ENCODE measurements around the gene PEAR1. TPM values are rescaled to one million over a fixed set of nuclear protein-coding genes. Genes with fewer than 3 reads are reported as not detected.

Gene PEAR1
- total RNA-seq, 1 donor from 2014 or later, result not detected

GRCh38 chr1:156881101-156881500 is 12.4 kb upstream of the PEAR1 start:
- TF ChIP-seq CTCF (IDR thresholded peaks at IDR 0.05), result no peak
- H3K4me3 Mint-ChIP-seq, result no peak overlapping the region
- ChIA-PET CTCF (interaction anchor here (0.9 to 1.0 kb wide), 3 partner anchors 9 to 154 kb away, joined by 3 read pairs; no protein-coding TSS in a partner anchor), POLR2A (no interaction called here)
- H3K36me3 Mint-ChIP-seq (ENCODE audit: low read depth), result no peaks in the 10 kb centered on the region
- H3K27ac Mint-ChIP-seq, result no peak overlapping the region
- ATAC-seq (ENCODE audit: low read depth) (no peak), DNase-seq (no peak)
- H3K9me3 Mint-ChIP-seq, result no peaks in the 10 kb centered on the region
- intact Hi-C loops (cut with micrococcal nuclease), result no loop called here
- peaks cover 44% of the 10 kb centered on the region for H3K27me3 Mint-ChIP-seq
- H3K4me1 Mint-ChIP-seq, result no peaks in the 10 kb centered on the region

DNA sequence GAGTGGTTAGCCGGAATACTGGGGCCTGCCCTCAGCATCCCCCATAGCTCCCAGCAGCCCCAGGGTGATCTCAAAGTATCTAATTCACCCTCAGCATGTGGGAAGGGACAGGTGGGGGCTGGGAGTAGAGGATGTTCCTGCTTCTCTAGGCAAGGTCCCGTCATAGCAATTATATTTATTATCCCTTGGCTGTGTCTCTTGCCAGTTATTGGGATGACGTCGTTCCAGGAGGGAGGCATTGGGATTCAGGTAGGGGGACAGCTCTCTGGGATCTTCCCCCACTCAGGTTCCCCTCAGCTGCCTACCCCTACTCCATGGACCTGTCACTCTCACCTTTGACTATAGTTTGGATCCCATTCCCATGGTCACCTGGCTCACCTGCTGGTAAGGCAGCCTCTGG is 11.9 kb upstream of the PEAR1 start:
- ChIA-PET POLR2A (no interaction called here), CTCF (interaction anchor here (0.9 to 1.0 kb wide), 2 partner anchors 8 to 10 kb away, joined by 3 read pairs; no protein-coding TSS in a partner anchor)
- H3K27ac Mint-ChIP-seq, result no peak overlapping the region
- peaks cover 45% of the 10 kb centered on the region for H3K27me3 Mint-ChIP-seq
- ATAC-seq (ENCODE audit: low read depth), result no peak
- H3K4me3 Mint-ChIP-seq, result no peak overlapping the region
- no peak for TF ChIP-seq CTCF (IDR thresholded peaks at IDR 0.05)
- H3K36me3 Mint-ChIP-seq (ENCODE audit: low read depth), result no peaks in the 10 kb centered on the region
- no peaks in the 10 kb centered on the region for H3K4me1 Mint-ChIP-seq
- H3K9me3 Mint-ChIP-seq, result no peaks in the 10 kb centered on the region
- no peak for DNase-seq
- intact Hi-C loops (cut with micrococcal nuclease), result no loop called here

- no peaks in the 10 kb centered on the region for H3K4me1 Mint-ChIP-seq
- H3K27me3 Mint-ChIP-seq, result peaks cover 46% of the 10 kb centered on the region
- H3K9me3 Mint-ChIP-seq, result no peaks in the 10 kb centered on the region
- intact Hi-C loops (cut with micrococcal nuclease), result no loop called here
- TF ChIP-seq CTCF (IDR thresholded peaks at IDR 0.05), result no peak
- no peaks in the 10 kb centered on the region for H3K36me3 Mint-ChIP-seq (ENCODE audit: low read depth)
- ATAC-seq (ENCODE audit: low read depth), result no peak
- no peak overlapping the region for H3K27ac Mint-ChIP-seq
- no peak overlapping the region for H3K4me3 Mint-ChIP-seq
- ChIA-PET CTCF (no interaction called here), POLR2A (no interaction called here)
- no peak for DNase-seq
Observed at GRCh38 chr1:156882543-156882942, 11.0 kb upstream of the PEAR1 start.

GRCh38 chr1:156883919-156884318 is 9.6 kb upstream of the PEAR1 start:
- Mint-ChIP-seq H3K36me3 (ENCODE audit: low read depth) (no peaks in the 10 kb centered on the region), H3K27me3 (peaks cover 48% of the 10 kb centered on the region), H3K4me1 (no peaks in the 10 kb centered on the region), H3K9me3 (no peaks in the 10 kb centered on the region), H3K27ac (no peak overlapping the region), H3K4me3 (no peak overlapping the region)
- TF ChIP-seq CTCF (IDR thresholded peaks at IDR 0.05), result no peak
- ATAC-seq (ENCODE audit: low read depth) (no peak), DNase-seq (no peak)
- intact Hi-C loops (cut with micrococcal nuclease), result no loop called here
- CTCF ChIA-PET, result interaction anchor here (1.1 kb wide), 1 partner anchor 193 kb away, joined by 5 read pairs; no protein-coding TSS in a partner anchor
- POLR2A ChIA-PET, result no interaction called here

GRCh38 chr1:156884560-156885184 is 8.8 kb upstream of the PEAR1 start:
- ChIA-PET CTCF (interaction anchor here (1.1 to 1.3 kb wide), 3 partner anchors 88 to 195 kb away, joined by 3 to 5 read pairs (median 4); no protein-coding TSS in a partner anchor), POLR2A (no interaction called here)
- ATAC-seq (ENCODE audit: low read depth) (no peak), DNase-seq (no peak)
- Mint-ChIP-seq H3K4me3 (no peak overlapping the region), H3K27me3 (peaks cover 49% of the 10 kb centered on the region), H3K27ac (no peak overlapping the region), H3K9me3 (no peaks in the 10 kb centered on the region), H3K36me3 (ENCODE audit: low read depth) (no peaks in the 10 kb centered on the region), H3K4me1 (no peaks in the 10 kb centered on the region)
- TF ChIP-seq CTCF (IDR thresholded peaks at IDR 0.05), result no peak
- intact Hi-C loops (cut with micrococcal nuclease), result no loop called here

Data from activated B cell treated with CpG ODN at 0.5 μM for 24 hours (primary cell).